HG03354 (cell line): Measurements from ENCODE around the gene TPD52L2.
"Not testable (repeated sequence)": the region's sequence is repeated elsewhere in the genome, so short reads cannot be mapped to it uniquely, and the experiment has no call there.

ENCODE experiments used
- ATAC-seq: cut with Tn5 transposase; IDR thresholded peaks from one replicate; pipeline ENCODE4 v1.9.1; 2021; ENCODE audit warnings: mild to moderate bottlenecking; ENCODE audit not compliant: unreplicated experiment, poor library complexity, severe bottlenecking

The TPD52L2 gene

DNA sequence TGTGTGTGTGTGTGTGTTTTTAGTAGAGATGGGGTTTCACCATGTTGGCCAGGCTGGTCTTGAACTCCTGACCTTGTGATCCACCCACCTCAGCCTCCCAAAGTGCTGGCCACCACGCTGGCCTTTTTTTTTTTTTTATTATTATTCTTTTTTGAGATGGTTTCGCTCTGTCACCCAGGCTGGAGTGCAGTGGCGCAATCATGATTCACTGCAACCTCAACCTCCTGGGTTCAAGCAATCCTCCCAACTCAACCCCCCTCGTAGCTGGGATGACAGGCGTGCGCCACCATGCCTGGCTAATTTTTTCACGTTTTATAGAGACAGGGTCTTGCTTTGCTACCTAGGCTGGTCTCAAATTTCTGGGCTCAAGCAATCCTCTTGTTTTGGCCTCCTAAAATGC is 9.2 kb downstream of the TPD52L2 start:
- ATAC-seq = not testable (repeated sequence)

DNA sequence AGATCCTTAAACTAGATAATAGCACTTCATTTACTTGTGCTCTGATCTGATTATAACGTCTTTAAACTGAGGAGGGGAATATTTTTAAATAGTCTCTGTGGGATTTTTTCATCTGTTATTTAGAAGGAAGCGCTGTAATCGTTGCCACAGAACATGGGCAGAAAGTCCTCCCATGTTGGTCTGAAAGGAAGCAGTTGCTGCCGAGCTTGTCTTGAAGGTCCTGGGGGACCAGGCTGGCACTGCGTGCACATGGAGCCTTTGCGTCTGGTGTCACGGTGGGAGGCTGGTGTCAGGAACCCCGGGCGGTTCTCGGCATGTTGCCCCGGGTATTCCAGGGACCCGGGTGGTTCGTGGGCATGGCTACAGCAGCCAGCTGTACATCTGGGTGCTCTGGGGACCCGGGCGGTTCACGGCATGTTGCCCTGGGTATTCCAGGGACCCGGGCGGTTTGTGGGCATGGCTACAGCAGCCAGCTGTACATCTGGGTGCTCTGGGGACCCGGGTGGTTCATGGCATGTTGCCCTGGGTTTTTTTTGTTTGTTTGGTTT is 11.5 kb downstream of the TPD52L2 start:
- ATAC-seq = no peak

DNA sequence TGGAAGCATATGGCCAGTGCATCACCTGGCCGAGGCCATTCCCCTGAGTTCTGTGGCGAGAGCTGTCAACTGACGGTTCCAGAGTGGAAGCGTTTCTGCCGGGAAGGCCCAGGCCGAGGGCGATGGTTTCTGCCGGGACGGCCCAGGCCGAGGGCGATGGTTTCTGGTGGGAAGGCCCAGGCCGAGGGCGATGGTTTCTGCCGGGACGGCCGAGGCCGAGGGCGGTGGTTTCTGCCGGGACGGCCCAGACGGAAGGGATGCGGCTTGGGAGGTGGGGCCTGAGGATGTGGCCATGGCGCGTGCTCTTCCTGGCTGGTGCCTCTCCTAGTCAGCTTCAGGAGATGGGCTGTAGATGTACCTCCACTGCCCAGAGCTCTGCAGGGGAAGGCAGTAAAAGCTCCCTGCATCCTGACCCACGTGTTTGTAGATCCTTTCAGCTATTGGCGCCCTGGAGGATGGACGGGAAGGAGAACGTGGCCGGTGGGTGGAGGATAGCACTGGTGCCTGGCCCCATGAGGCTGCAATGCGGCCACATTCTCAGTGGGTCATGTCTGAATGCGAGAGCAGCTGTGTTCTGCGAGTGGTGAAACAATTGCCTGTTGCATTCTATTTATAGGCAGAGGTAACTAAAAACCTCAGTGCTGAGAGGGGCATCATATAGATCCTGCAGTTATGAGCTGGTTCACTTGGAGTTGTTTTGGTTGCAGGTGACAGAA is 12.8 kb downstream of the TPD52L2 start:
- no peak for ATAC-seq

DNA sequence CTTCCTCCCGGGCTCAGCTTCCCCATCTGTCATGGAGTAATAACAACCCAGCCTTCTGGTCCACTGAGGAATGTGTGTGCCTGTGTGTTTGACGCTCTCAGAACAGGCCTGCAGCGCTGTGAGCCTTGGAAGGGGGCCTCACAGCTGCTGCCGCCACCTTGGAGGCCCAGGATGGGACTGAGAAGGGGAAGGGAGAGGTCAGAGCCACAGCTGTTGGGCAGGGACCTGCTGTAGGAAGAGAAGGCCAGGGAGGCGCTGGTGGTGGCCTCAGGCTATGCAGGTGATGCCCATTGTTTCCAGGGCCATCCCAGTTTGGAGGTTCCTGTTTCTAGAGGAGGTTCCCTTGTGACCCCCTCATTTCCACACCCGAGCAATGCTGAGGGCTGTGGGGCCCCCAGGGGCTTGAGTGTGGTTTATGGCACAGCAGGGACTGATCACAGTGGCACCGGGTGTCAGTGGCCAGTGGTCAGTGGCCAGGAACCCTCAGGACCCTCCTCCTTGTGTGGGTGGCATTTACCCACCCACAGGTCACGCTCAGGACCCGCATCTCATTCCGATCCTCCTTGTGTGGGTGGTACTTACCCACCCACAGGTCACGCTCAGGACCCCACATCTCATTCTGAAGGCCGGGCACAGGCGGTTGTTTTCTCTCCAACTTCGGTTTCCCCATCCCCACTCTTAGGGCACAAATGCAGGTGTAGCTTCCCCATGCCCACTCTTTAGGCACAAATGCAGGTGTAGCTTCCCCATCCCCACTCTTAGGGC is 14.0 kb downstream of the TPD52L2 start:
- ATAC-seq = no peak

DNA sequence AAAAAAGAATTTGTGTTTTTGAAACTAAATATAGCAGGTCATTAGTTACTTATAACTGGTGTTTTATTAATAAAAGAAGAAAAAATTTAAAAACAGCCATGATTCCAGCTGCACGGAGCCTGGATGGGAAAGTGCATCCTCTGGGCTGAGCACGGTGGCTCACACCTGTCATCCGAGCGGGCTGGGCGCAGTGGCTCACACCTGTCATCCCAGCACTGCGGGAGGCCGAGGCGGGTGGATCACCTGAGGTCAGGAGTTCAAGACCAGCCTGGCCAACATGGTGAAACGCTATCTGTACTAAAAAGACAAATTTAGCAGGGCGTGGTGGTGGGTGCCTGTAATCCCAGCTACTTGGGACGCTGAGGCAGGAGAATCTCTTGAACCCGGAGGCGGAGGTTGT is 15.8 kb downstream of the TPD52L2 start:
- not testable (repeated sequence) for ATAC-seq

DNA sequence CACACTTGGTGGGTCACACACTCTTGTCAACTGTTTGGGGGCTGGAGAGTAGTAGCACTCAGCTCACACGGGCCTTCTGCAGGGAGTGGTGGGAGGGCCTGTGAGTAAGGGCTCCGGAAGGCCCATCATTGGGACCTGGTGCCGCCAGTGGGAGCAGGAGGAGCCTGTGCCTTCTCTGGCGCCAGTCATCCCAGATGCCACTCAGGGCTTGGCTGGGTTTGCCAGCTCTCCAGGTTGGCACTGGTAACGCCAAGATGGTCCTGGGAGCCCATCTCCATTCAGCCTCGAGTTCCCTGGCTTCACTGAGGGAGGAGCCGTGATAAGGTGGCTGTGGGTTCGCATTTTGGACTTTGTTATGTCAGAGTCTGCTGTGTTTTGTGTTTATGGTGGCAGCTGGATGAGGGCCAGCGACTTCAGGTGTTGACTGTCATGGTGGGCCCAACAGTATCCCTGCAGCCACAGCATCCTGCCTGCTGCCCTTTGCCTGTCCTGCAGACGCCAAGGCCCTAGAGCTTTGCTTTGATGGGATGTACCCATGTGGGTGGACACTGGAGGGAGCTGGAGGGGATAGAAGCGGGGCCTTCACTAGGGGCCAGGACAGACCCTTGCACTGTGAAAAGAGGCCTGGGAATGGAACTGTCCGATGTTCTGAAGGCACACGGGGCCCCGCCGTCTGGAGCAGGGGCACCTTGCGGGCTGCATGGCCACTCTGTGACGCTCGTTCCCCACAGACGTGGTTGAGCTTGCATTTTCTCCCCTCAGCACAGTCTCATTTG is 16.6 kb downstream of the TPD52L2 start:
- ATAC-seq = no peak

DNA sequence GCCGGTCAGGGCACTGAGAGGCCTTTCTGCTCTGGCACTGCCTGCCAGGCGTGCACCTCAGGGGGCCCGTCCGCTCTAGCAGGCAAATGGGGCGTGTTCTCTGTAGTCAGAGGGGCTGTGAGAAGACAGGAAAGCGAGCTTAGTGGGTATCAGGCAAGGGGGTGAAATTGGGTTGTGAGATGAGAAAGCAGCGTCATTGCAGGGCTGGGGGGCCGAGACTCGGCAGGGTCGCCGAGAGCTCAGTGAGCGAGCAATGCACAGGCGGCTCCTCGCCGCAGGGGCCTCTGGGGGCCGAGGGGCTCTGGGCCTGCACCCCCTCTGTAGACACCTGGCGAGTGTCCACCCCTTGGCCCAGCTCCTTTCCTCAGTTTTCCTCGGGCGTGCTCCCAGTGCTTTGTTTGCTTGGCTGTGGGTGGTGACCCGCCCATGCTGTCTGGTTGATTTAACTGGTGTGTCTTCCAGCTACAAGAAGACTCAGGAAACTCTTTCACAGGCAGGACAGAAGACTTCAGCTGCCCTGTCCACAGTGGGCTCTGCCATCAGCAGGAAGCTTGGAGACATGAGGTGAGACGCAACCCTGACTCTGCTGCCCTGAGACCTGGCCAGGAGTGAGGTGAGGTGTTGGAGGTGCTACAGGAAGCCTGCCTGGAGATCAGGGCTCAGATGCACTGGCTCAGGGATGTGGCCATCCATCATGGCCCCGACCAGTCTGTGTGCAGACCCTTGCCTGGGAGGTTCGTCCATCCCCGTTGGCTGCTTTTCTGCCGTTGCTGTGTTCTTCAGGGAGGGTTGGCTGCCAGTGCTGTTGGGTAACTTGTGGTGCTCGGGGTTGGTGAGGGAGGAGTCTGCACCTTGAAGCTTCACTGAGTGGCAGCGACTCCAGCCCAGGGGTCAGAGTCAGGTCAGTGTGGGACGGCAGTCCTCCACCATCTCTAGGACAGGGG is 17.5 kb downstream of the TPD52L2 start:
- no peak for ATAC-seq

DNA sequence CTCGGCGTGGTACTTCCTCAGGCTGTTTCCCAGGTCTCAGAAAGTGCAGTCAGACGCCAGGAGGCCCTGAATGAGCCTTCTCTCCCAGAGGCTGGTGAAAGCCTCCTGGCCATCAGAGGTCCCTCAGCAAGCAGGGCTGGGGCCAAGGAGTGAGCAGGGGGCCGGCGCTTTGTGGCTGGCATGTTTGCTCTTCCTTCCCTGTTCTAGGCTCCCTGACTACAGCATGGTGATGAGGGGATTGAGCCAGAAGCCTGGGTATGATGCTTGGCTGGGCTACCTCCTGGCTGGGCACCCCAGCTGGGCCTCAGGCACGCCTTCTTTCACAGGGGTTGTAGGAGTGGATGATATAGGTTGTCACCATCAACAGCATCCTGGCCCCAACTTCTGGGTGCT is 18.1 kb downstream of the TPD52L2 start:
- ATAC-seq = no peak

DNA sequence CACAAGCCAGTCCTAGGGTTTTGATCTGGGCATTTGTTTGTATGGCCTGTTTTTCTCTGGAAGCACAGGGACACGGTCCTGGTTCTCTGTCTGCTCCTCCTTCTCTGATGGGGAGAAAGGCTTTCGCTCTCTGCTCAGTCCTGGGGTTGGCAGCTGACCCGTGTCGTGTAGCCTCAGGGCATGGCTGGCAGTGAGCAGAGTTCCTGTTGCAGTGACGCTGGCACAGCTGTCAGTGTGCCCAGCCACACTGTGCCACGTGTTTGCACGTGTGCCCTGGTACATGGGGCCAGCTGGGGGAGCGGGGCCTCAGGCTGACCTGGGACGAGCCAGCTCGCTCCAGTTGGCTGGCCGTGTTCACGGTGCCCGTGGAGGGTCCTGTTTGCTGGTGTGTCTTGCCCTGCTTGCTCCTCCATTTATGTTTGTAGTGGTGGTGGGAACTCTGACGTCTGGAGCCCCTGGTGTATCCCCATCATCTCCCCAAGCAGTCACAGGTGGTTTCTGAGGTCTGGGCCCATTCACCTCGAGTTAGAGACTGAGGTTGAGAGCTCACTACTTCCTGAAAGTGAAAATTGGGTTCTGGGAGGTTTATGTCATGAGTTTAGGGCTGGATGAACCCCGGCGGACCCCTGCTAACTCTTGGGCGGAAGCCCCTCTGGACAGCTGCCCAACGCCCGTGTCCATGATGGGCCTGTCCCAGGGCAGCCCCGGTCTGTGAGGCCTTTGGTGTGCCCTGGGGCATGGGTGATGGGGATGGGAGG is 19.6 kb downstream of the TPD52L2 start:
- no peak for ATAC-seq

DNA sequence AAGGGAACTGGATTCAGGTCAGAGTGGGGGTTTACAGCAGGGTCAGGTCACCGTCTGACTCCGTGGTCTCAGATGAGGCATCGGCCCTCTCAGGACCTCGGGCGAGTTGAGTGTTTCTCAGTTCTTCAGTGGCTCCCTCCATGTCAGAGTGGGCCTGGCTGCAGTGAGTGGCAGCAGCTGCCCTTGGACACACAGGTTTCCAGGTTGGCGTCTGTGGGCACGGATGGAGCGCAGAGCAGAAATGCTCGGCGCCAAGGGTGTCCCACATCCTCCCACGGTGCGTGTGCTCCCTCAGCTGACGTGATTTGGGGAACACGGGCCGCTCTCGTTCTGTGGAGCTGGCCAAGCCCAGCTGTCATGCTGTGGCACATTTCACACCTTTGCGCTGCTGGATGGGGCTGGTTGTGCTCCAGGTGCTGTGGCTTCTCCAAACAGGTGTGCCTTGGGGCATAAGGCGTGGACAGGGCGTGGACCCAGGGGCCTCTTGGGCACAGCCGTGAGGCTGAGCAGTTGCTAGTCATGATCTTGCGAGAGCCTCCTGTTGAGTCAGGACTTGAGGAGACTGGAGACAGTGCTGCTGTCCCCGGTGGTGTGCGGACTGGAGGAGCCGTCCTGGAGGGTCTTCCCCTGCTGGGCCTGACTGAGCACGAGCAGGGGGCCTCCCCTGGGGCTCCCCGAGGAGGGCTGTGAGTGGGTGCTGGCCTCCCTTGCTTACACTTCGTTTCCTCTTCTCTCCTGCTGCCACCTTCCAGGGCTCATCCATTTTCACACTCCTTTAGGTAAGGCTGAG is 20.4 kb downstream of the TPD52L2 start:
- ATAC-seq = no peak

DNA sequence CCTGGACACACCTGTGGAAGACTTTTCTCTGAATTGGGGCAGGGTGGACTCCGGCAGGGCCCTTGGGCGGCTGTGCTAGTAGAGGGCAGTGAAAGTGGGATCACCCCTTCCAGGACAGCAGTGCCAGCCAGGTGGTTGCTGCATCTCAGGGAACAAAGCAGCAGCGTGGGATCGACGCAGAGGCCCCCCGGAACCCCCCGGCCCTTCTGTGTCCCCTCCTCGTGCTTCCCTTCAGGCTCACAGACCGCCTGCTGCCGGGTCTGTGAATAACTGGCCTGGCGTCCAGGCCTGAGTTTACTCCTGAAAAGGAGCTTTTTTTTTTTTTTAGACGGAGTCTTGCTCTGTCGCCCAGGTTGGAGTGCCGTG is 21.0 kb downstream of the TPD52L2 start:
- no peak for ATAC-seq

DNA sequence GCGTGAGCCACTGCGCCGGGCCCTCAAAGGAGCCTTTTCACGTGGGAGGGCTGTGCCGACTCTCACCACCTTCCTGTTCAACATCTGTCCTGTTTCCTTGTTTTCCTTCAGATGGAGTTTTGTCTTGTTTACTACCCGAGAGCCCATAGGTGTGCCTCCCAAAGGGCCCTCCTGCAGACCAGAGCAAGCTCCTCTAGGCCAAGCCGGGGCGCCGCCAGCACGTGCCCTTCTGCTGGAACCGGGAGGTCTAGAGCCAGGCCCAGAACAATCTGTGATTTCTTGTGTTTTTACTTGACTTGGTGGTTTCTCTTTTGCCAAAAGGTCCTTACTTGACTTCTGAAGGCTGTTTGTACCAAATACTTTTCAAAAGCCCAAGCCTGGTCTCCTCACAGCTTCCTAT is 21.9 kb downstream of the TPD52L2 start:
- ATAC-seq = no peak

DNA sequence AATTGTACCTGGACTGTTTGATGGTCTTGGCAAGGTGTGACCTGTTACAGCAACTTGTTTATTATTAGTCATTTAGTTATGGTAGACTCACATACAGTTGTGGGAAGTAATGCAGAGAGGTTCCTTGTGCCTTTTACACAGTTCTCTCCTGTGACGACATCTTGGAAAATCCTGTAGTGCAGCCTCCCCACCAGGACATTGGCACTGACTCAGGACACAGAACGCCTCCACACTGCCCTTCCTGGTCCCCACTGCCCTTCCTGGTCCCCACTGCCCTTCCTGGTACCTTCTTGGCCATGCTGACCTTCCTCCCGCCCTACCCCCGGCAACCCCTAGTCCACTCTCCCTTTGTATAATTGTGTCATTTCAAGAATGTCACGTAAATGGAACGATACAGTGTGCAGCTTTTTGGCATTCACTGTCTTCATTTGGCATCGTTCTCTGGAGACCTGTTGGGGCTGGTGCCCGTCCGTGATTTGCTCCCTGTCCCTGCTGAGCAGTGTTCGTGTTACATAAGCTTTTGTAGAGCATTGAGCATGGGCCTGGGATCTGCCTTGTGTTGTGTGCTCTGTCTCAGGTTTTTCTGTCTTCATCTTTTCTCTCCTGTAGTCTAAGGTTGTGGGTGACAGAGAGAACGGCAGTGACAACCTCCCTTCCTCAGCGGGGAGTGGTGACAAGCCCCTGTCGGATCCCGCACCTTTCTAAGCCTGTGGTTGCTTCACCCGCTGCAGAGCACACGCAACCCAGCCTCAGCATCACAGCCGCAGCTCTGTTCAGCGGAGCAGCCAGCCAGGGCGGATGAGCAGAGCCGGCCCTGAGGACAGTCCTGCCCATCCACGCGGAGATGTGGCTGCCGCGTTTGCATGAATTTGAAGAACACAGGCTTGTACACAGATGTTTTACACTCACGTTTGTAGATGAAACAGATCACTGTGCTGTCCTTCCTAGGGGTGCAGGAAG is 24.5 kb downstream of the TPD52L2 start:
- no peak for ATAC-seq

DNA sequence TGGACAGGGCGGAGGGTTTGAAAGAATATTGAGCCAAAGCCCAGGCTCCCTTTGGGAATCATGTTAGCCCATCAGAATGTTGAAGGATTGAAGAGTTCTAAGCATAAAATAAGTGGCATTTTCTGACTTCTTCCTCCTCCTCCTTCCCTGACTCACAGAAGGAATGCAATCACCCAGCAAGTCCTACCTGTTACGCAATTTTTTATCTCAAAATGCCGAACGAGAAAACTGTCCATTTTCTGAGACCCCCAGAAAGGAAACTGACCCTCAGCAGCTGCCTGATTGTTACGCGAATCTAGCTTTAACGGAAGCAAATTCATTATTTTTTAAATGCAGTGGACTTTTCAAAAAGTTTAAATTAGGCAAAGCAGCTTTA is 25.1 kb downstream of the TPD52L2 start:
- no peak for ATAC-seq

DNA sequence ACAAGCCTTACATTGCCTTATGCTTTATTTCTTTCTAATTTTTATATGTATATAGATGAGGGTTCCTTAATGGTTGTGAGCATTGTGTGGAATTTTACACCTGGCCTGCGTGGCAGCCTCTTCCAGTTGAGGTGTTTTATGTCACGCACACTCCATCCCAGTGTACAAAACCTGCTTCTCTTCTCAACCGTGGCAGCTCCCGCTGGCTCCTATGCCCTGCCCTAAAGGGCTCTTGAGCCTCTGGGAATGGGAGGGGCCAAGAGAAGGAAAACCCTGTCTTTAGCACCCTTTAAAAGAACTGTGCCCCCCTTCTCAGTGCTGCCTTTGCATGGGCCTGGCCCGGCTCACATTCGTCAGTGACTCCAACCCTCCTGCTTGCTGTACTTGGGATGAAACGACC is 25.5 kb downstream of the TPD52L2 start:
- no peak for ATAC-seq

DNA sequence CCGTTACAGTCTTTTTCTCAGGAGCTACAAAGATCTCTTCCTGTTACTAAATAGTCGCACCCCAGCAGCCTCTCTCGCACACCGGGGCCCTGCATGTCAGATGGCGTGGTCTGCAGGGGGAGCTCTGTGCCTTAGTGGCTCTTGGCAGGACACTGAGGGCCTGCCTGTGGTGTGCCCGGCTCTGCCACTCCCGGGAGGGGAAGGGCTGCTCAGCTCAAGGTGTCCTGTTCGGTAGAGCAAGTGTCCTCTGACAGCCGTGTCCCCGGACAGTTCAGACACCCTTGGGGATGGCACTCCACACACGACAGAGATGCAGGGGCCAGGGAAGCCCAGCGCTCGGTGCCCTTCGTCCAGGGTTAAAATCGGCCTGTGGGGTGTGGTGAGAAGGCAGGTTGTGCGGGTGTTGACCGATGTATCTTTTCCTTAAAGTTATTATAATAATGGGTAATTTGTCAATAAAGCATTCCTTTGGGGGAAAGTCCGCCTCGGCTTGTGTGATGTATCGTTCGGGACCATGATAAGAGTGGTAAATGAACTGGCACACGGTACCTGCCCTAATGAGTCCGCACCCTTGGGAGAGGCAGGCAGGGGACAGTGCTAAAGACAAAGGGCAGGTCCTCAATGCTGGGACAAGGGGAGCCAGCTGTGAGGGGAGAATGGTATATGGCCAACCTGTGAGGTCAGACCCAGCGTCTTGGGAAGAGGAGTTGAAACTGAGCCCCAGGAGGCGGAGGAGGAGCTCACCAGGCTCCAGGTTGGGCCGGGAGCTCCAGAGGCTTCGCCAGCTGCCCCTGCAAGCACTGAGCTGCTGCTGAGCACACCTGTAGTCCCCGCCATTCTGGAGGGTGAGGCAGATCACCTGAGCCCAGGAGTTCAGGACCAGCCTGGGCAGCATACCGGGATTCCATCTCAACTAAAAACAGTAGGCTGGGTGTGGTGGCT is 26.3 kb downstream of the TPD52L2 start:
- no peak for ATAC-seq
